Osteoblast (primary cell): ENCODE results near the gene PLCH2. TPM values are rescaled to one million over a fixed set of nuclear protein-coding genes. Genes with fewer than 3 reads are reported as not detected.

ENCODE experiments used
- DNase-seq: peaks from one replicate; pipeline ENCODE4 v3.0.0; 2011; ENCODE audit warnings: low spot score, mixed read lengths; ENCODE audit not compliant: insufficient read length; ENCODE audit errors: missing footprints
- H2AFZ ChIP-seq: 2 replicates; pipeline ENCODE4 v1.6.0; 2011; ENCODE audit warnings: mild to moderate bottlenecking, low read length
- H3K27ac ChIP-seq: 2 replicates; pipeline ENCODE4 v1.5.1; 2011; ENCODE audit warnings: mild to moderate bottlenecking, low read depth, low read length, moderate library complexity
- H3K27me3 ChIP-seq: 2 replicates; pipeline ENCODE4 v1.6.0; 2012; ENCODE audit warnings: mild to moderate bottlenecking, control low read depth, inconsistent platforms, low read length, moderate library complexity; ENCODE audit not compliant: insufficient read depth
- H3K36me3 ChIP-seq: 2 replicates; pipeline ENCODE4 v1.5.1; 2011; ENCODE audit warnings: mild to moderate bottlenecking, low read length, control low read depth, moderate library complexity; ENCODE audit not compliant: insufficient read depth
- H3K4me1 ChIP-seq: 2 replicates; pipeline ENCODE4 v1.5.1; 2011; ENCODE audit warnings: mild to moderate bottlenecking, low read length, control low read depth, moderate library complexity; ENCODE audit not compliant: insufficient read depth
- H3K4me2 ChIP-seq: 2 replicates; pipeline ENCODE4 v1.6.0; 2011; ENCODE audit warnings: mild to moderate bottlenecking, low read length; ENCODE audit not compliant: insufficient read depth
- H3K4me3 ChIP-seq: fragments of 200-600 bp; sonication (generic); 3 replicates; pipeline ENCODE4 v1.5.1; 2012; ENCODE audit warnings: mild to moderate bottlenecking, low read length, inconsistent platforms; ENCODE audit not compliant: insufficient read depth
- H3K79me2 ChIP-seq: 2 replicates; pipeline ENCODE4 v1.6.0; 2012; ENCODE audit warnings: mild to moderate bottlenecking, low read length, control low read depth, inconsistent platforms; ENCODE audit not compliant: insufficient read depth
- H3K9me3 ChIP-seq: 2 replicates; pipeline ENCODE4 v1.5.1; 2011; ENCODE audit warnings: low read depth, low read length, control low read depth
- H4K20me1 ChIP-seq: 2 replicates; pipeline ENCODE4 v1.6.0; 2012; ENCODE audit warnings: mild to moderate bottlenecking, low read length, control low read depth; ENCODE audit not compliant: insufficient read depth
- total RNA-seq: library from RNA; depleted of rRNA; stranded (reverse); fragments of >200 nt; gene quantifications from 2 replicates; pipeline ENCODE4 v1.2.3, GENCODE V29; 2012
- TF ChIP-seq, protein P1 (sequence below): IDR thresholded peaks from 2 replicates; pipeline ENCODE4 v1.5.1; 2011; ENCODE audit warnings: mild to moderate bottlenecking, low read depth, low read length, moderate library complexity; ENCODE audit errors: extremely low read depth

The PLCH2 gene
- total RNA-seq, 1 donor, result under 0.01 TPM

DNA sequence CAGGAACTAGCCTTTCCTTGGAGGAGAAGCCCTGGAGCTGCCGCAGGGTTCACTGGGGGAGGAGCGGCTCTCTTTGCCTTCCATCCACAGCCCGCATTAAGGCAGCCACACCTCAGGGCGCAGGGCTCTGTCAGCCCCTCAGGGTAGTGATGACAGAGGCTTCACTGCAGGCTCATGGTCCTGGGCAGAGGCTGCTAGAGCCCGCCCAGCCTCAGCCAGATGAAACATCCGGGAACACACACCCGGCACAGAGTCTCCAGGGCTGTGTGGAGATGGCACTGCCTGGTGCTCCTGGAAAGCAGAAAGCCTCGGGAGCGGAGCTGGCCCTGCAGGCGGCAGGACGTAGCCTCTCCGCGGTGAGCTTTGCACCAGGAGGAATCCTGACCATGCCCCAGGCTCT, 34.3 kb upstream of the PLCH2 start:
- DNase-seq, result no peak
- H3K9me3 ChIP-seq, result no peaks in the 10 kb centered on the region
- H3K79me2 ChIP-seq, result no peaks in the 10 kb centered on the region
- no peak overlapping the region for H3K27ac ChIP-seq
- H3K4me2 ChIP-seq, result no peak overlapping the region
- no peak overlapping the region for H3K4me3 ChIP-seq
- peaks cover 31% of the 10 kb centered on the region for H3K27me3 ChIP-seq
- H3K4me1 ChIP-seq, result no peaks in the 10 kb centered on the region
- TF ChIP-seq, protein P1, sequence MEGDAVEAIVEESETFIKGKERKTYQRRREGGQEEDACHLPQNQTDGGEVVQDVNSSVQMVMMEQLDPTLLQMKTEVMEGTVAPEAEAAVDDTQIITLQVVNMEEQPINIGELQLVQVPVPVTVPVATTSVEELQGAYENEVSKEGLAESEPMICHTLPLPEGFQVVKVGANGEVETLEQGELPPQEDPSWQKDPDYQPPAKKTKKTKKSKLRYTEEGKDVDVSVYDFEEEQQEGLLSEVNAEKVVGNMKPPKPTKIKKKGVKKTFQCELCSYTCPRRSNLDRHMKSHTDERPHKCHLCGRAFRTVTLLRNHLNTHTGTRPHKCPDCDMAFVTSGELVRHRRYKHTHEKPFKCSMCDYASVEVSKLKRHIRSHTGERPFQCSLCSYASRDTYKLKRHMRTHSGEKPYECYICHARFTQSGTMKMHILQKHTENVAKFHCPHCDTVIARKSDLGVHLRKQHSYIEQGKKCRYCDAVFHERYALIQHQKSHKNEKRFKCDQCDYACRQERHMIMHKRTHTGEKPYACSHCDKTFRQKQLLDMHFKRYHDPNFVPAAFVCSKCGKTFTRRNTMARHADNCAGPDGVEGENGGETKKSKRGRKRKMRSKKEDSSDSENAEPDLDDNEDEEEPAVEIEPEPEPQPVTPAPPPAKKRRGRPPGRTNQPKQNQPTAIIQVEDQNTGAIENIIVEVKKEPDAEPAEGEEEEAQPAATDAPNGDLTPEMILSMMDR, result no peak
- no peak overlapping the region for H2AFZ ChIP-seq
- no peaks in the 10 kb centered on the region for H3K36me3 ChIP-seq
- no peaks in the 10 kb centered on the region for H4K20me1 ChIP-seq

DNA sequence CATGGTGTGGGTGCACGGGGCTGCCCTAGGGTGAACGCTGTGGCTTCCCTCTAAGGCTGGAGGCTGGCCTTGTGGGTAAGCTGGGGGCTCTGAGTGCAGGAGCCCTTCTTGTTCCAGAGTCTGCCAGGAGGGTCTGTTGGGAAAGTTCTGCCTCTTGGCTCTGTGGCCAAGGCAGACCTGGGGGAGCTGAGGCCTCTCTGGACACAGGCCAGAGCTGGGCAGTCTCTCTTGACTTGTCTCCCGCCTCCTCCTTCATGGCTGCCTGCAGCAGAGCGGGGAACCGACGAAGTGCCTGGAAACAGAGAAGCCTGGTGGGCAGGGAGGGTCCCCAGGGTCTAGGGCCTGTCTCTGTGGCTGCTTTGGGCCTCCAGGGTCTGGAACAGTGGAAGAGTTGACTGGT, 33.4 kb upstream of the PLCH2 start:
- Histone ChIP-seq H3K27ac (no peak overlapping the region), H3K79me2 (no peaks in the 10 kb centered on the region), H3K4me1 (peaks cover 5% of the 10 kb centered on the region), H3K4me2 (no peak overlapping the region), H2AFZ (no peak overlapping the region), H3K36me3 (no peaks in the 10 kb centered on the region), H3K9me3 (no peaks in the 10 kb centered on the region), H3K4me3 (no peak overlapping the region), H3K27me3 (peaks cover 31% of the 10 kb centered on the region), H4K20me1 (no peaks in the 10 kb centered on the region)
- TF ChIP-seq, protein P1, result no peak
- DNase-seq, result no peak

DNA sequence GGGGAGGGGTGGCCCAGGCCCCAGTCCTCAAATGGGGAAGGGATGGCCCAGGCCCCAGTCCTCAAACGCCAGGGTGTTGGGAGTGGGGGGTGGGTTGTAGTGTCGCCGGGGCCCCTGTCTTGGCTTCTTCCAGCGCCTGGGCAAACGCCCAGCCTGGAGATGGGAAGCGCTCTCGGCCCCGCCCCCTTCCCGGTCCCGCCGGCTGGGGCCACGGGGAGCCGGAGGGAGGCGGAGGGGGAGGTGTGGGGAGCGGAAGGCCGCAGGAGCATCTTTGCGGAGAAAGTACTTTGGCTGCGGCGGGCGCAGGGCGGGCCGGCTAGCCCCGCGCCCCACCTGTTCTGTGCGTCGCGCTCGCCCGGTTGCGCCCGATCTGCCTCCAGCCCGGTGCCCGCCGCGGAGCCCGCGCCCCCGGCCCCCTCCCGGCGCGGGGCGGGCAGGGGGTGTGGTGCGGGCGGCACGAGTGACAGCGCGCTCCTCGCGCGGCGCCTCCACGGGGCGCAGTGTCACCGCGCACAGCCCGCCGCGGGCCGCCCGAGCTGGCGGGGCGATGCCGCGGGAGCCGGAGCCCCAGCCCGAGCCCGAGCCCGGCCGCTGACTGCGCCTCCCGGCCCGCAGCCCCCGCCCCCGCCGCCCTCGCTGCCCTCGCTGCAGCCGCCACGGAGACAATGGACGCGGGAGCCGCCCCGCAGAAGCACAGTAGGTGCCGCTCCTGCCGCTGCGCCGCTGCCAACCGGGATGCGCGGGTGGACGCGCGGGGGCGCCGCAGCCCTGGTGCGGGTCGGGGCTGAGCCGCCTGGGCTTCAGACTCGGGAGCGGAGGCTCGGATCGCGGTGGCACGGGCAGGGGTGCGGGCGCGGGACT, 32.6 kb upstream of the PLCH2 start:
- no peak overlapping the region for H3K4me2 ChIP-seq
- no peaks in the 10 kb centered on the region for H4K20me1 ChIP-seq
- no peak overlapping the region for H3K27ac ChIP-seq
- no peak overlapping the region for H2AFZ ChIP-seq
- no peaks in the 10 kb centered on the region for H3K36me3 ChIP-seq
- H3K27me3 ChIP-seq, result peaks cover 31% of the 10 kb centered on the region
- peaks cover 7% of the 10 kb centered on the region for H3K4me1 ChIP-seq
- TF ChIP-seq, protein P1, result no peak
- H3K9me3 ChIP-seq, result no peaks in the 10 kb centered on the region
- H3K4me3 ChIP-seq, result no peak overlapping the region
- no peak for DNase-seq
- H3K79me2 ChIP-seq, result no peaks in the 10 kb centered on the region

DNA sequence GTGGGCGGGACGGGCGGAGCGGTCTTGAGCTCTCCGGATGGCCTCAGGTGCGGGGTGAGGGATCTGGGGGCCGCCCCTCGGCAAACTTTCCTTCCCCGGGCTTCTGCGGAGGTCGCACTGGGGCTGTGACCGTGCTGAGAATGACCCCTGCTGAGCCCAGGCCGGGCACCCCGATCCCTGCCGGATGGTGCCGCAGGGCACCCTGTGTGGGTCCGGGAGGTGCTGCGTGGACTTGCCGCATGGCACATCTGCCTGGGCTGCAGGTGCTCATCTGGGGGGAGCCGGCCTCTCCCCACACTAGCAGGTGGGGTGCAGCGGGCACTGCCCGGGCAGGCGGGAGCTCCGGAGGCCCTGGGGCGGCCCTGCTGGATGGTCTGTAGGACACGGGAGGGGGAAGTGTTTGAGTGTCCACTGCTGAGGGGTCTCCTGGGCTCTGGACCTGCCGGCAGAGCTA, 31.9 kb upstream of the PLCH2 start:
- Histone ChIP-seq H2AFZ (no peak overlapping the region), H3K27me3 (peaks cover 31% of the 10 kb centered on the region), H3K36me3 (no peaks in the 10 kb centered on the region), H3K4me1 (peaks cover 7% of the 10 kb centered on the region), H3K27ac (no peak overlapping the region), H3K79me2 (no peaks in the 10 kb centered on the region), H3K9me3 (no peaks in the 10 kb centered on the region), H3K4me2 (no peak overlapping the region), H3K4me3 (no peak overlapping the region), H4K20me1 (no peaks in the 10 kb centered on the region)
- DNase-seq, result no peak
- TF ChIP-seq, protein P1, result no peak
